Astrocyte of the hippocampus (primary cell): ENCODE results near the gene STK39.
A peak's percentile ranks its signal among the peaks of the same experiment; 100 is the strongest.
"Not testable (repeated sequence)": the region's sequence is repeated elsewhere in the genome, so short reads cannot be mapped to it uniquely, and the experiment has no call there.

ENCODE experiments used
- DNase-seq: peaks from one replicate; pipeline ENCODE4 v3.0.0; 2011; ENCODE audit warnings: low read depth, low spot score

The STK39 gene

GRCh38 chr2:168050377-168050776 is 197.0 kb downstream of the STK39 start:
- DNase-seq, result no peak

DNA sequence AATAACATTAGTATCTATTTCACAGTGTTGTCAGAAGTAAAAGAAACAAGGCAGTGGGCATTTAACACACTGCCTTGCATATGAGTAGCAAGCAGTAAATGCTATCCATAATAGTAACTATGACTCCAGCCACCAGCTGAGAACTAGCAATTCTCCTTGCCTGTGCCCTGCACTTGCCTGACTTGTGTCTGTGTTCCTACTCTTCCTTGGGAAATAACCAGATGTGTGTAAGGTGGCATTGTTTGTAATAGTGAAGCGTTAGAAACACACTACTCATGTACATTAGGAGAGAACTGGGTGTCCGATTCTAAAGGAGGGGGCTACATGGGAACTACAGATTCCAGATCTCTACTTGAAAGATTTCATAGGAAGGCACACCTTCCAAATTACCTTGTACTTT is 197.8 kb downstream of the STK39 start:
- no peak for DNase-seq

DNA sequence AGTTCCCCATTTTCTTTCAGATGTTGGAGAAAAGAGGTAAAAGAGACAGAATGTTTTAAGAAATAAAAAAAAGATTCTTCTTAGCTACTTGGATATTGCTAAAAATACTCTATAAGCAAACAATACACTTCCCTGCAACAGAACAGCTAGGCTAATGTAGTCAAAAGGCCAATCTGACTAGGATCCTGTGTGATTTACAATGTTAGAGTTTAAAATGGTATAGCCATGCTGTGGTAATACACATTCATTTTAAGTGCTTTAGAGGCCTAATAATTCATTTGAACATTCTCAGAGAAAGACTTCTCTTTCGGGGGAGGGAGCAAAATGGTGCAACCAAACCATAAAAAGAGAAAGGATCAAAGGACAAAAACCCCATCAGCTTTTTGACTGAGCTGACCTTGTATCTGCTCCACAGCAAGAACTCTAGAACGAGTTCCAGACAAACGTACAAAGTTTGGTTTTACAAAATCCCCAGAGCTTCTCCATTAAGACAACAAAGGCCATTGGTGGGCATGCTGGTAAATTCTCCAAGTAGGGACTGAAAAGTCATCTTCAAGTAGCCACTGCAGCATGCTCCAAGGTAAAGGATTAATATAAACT is 200.2 kb downstream of the STK39 start:
- no peak for DNase-seq

GRCh38 chr2:168044579-168044978 is 202.8 kb downstream of the STK39 start:
- DNase-seq, result no peak

- no peak for DNase-seq
Measured at GRCh38 chr2:168044176-168044575, 203.2 kb downstream of the STK39 start.

DNA sequence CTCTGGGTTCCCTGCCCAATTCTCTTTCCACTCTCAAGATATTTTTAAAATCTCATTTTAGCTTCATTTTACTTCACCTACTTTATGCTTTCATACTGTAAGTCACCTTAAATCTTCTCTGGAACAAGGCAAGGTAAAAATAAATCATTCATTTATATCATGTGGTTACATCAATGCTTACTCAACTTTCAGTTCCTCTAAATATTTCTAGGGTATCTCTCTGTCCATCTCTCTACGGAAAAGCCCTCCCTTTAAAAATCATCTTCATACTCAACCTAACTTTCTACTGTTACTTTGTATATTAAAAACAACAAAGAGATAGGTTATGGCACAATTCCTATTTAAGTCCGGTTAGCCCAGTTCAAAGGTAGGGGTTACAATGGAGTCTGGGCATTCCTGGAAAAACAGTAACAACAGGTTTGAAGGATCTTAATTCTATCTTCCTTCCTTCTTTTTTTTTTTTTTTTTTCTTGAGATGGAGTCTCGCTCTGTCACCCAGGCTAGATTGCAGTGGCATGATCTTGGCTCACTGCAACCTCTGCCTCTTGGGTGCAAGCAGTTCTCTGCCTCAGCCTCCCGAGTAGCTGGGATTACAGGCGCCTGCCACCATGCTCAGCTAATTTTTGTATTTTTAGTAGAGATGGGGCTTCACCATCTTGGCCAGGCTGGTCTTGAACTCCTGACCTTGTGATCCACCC is 205.1 kb downstream of the STK39 start:
- not testable (repeated sequence) for DNase-seq

DNA sequence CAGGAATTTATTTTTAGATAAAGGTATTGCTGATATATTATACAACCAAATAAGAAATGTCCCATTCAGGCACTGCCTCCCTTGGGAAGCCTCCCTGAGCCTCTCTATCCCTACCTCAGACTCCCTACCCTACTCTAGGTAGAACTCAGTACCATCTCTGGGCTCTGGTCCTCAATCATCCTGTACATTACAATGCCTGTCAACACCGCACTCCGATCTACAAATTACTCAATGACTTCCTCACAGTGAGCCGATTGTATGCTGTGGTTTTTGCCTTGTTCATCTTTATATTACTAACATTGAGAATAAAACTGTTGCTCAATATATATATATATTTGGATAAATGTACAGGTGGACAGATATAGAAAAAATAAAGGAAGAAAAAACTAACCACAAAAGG is 207.5 kb downstream of the STK39 start:
- no peak for DNase-seq

- DNase-seq, result no peak
Measured at GRCh38 chr2:168037778-168038177, 209.6 kb downstream of the STK39 start.

- DNase-seq, result no peak
Measured at GRCh38 chr2:168035458-168035857, 211.9 kb downstream of the STK39 start.

DNA sequence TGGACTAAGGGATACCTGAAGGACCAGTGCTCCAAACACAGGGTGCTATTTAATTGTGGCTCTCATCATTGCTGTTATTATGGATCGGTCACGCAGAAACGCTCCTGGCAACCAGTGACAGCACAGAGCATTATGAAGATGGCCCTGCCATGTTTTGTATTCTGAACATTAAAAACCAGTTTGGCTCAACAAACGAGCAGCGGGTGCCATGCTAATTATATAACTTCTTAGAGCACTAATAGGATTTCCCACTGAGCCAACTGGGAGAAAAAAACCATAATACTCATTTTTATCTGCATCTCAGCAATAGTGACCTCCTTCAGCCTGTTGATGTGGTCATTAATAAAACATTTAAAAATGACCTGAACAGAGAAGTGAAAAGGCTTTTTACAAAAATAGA is 212.8 kb downstream of the STK39 start:
- DNase-seq, result no peak

- no peak for DNase-seq
Measured at GRCh38 chr2:168033966-168034365, 213.4 kb downstream of the STK39 start.

- DNase-seq, result no peak
Measured at GRCh38 chr2:168032091-168032490, 215.3 kb downstream of the STK39 start.

- DNase-seq, result peak; percentile 79
Measured at GRCh38 chr2:168030862-168031624, 216.4 kb downstream of the STK39 start.

GRCh38 chr2:168029071-168029470 is 218.3 kb downstream of the STK39 start:
- no peak for DNase-seq

DNA sequence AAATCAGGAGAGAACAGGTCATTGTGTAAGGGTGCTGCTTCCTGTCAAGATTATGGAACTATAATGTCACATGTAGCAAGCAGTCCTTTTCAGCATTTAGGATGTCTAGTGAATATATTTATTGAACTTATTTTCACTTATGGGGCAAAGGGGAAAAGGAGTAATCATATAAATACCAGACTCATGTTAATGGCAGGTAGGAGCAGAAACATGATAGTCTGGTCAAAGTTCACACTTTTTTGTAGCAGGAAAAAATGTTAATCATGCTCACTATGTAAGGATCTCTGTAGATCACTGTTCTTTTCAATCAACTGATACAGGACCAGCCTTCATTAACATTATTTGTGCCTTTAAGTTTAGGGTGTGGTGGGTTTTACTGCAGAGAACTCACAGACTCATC is 219.0 kb downstream of the STK39 start:
- no peak for DNase-seq

DNA sequence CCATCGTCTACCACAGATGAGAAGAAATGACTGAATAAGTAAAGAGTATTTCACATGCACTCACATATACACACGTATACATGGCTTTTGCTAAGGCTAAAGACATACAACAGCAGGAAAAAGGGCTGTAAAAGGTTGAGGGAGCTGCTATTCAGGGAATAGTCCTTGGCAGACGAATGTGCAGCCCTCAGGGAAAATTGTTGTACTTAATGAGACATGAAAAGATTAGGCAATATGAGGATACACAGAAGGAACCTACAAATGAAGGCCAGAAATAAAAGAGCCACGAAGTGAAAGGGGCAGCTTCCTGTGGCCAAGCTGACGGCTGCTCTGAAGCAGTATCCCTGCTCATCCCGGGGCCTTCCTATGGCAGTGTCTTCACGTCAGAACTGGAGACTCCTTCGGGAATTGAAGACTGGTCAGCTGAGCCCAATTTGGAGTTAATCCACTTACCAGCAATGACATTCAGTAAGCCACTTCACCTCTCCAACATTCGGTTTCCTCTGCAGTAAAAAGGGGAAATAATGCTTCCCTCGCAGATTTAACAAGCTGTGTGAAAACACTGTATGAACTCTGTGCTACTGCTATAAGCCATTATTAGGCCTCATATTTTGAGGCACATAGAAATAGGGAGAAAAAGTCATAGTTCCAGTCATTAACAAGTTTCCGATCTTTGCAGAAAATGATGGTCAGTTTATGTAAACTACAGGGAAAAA is 221.8 kb downstream of the STK39 start:
- no peak for DNase-seq

DNA sequence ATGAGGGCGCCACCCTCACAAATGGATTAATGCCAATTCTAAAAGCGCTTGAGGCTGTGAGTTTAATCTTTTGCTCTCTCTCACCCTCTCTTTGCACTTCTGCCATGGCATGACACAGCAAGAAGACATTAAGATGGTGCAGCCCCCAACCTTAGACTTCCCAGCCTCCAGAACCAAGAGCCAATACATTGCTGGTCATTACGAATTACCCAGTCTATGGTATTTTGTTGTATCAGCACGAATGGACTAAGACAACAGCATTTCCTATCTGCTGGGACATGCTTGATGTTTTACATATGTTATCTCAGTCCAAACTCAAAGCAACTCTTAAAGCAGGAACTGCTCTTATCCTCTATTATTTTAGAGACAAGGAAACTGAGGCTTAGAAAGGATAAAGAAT is 222.9 kb downstream of the STK39 start:
- DNase-seq, result no peak

GRCh38 chr2:168021800-168022587 is 225.4 kb downstream of the STK39 start:
- DNase-seq, result no peak

GRCh38 chr2:168015274-168015953 is 232.0 kb downstream of the STK39 start:
- no peak for DNase-seq

GRCh38 chr2:168009900-168010299 is 237.5 kb downstream of the STK39 start:
- DNase-seq, result no peak

DNA sequence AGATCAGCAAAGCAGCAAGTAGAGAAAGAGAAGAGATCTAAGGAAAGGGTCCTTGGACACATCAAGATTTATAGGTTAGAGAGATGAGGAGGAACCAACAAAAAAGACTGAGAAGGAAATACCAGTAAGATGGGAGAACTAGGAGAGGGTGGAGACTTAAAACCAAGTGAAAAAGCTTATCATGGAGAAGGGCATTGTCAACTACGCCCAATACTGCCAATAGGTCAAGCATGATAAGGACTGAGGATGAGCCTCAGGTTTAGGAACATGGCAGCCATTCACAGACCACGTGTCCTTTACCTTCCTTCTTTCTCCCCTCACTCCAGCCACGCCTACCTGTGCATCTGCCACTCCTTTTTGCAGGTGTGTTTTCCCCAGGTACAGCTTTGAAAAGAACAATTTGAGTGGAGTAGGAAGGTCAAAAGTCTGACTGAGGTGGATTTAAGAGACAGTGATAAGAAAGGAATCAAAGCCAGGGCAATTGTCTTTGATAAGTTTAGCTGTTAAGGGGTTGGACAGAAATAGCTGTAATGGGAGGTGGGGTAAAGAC is 238.7 kb downstream of the STK39 start:
- no peak for DNase-seq
